GM19193 (cell line): ENCODE measurements around the gene IL10RA.

Experiments
- POLR2A ChIP-seq: IDR thresholded peaks from 4 replicates; pipeline ENCODE4 v1.6.1; 2011; ENCODE audit not compliant: insufficient read depth, insufficient read length; ENCODE audit errors: extremely low read depth

Gene IL10RA

GRCh38 chr11:117953024-117953671, 33.0 kb upstream of the IL10RA start:
- no peak for TF ChIP-seq POLR2A

GRCh38 chr11:117958949-117959348, 27.2 kb upstream of the IL10RA start:
- no peak for TF ChIP-seq POLR2A

DNA sequence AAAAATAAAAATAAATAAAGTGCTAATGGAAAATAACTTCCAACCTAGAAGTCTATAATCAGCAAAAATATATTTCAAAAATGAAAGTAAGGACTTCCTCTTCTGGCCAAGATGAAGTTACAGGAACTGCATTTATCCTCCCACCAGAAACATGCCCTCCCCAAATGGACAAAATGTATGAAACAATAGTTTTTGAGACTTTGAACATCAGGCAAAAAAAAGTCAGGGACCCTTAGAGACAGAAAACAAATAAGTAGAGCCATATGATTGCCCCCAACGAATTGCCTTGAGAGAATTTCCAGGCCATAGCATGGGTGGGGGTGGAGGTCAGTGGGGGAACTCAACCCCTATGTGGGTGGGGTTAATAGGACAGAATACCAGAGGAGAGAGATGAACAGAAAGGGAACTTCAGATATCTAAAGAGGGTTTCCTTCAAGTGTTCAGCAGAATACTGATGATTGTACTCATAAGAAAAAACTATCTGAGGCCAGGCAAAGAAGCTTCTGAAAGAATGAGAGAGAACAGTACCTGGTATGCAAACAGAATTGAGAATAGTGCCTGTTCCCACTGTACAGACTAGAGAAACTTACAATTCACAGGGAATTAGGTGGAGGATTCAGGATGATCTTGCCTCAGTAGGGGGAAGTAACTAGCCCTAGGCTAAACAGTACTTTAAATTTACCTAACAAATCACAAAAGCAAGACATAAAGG, 26.6 kb upstream of the IL10RA start:
- no peak for TF ChIP-seq POLR2A

DNA sequence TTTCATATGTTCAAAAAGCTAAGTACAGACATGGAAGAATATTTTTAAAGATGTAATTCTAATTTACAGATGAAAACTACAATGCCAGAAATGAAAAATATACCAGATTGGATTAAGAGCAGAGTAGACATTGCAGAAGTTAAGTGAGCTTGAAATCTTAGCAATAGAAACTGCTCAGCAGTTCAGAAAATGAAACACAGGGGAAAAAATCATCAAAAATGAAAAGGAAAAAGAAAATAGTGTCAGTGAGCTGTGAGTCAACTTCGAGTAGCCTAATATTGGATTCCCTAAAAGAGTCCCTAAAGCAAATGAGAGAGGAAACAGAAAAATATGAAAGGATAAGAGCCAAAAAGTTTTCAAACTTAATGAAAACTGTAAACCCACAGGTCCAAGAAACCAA, 25.8 kb upstream of the IL10RA start:
- no peak for TF ChIP-seq POLR2A

DNA sequence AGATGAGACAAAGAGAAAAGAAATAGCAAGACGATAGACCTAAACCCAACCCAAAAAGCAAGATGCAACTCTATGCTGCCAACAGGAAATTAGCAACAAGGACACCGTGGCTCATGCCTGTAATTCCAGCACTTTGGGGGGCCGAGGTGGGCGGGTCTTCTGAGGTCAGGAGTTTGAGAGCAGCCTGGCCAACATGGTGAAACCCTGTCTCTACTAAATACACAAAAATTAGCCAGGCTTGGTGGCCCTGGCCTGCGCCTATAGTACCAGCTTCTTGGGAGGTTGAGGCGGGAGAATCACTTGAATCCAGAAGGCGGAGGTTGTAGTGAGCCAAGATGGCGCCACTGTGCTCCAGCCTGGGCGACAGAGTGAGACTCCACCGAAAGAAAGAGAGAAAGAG, 24.3 kb upstream of the IL10RA start:
- no peak for TF ChIP-seq POLR2A

- TF ChIP-seq POLR2A, result no peak
Measured at GRCh38 chr11:117962826-117963225, 23.4 kb upstream of the IL10RA start.

DNA sequence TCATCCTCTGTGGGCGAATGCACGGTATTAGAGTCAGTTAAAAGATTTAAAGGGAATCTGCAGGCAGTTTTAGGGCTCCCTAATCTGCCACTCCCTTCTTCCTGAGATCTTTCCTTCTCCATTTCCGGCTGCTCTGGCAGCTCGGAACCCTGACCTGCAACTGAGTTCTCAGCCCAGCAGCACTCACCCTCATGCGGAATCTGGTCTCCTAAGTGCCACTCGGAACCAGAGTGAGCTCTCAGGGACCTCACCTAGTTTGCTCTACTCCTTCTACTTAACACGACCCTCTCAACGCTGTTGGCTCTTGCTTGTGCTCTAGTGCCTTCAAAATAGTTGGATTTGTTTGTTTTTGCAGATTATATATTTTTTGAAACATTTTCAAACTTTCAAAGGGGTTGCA, 19.3 kb upstream of the IL10RA start:
- no peak for TF ChIP-seq POLR2A

DNA sequence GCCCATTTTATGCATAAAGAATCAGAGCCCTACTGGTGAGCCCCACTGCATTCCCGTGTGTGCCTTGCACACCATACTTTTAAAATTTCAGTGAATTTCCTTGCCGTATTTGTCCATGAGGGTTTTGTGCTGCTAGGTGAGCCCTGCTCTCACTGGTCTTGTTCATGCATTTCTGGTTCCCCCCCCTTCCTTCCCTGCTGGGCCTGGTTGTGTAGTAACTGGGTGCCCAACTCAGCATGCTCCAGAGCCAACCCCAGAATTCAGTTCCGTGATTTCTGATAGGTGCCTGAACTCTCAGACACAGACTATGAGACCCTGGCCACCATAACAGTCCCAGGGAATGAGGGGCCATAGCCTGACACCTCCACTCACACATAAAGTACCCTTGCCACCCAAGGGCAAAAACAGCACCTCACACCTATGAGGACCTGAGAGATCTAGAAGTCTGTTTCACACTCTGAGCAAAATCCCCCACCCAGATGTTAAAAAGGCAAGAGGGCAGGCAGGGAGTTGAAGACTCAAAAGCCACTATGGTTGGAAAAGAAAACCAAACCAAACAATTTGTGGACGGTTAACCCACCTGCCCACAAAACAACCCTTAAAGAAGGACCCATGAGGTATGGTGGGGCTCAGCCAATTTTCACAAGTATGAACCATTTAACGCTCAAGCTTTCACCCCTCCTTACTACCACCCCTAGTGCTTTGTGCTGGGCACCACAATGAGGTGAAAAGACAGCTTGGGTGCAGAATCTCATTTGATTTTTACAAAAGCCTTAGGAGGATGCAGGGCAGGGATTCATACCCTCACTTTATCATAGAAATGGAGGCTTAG, 16.8 kb upstream of the IL10RA start:
- TF ChIP-seq POLR2A, result no peak

DNA sequence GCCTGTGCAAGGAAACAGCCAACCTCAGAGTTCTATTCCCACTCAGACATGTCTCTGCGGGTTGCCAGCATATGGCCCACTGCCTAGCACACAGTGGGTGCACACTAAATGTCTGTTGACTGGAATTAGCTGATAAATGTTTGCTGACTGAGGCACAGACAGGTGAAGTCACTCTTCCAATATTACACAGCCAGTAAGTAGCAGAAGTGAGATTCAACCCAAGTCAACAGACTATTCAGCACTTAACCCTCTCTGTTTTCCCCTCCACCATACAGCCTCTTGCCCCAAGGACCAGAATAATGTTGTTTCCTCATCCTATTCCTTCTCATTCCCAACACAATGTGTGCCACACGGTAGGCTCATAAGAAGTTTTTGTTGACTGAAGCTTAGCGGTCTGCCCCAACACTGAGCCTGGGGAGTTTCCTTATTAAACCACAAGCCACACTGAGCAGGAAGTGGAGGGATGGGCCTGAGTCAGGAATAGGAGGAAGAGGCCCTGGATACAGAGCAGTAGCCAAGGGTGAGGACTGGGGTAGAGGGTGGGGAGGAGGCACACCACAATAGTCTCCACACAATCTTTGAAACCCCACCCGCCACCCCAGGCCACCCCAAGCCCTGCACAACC, 15.7 kb upstream of the IL10RA start:
- no peak for TF ChIP-seq POLR2A

- TF ChIP-seq POLR2A, result no peak
Measured at GRCh38 chr11:117972044-117972443, 14.2 kb upstream of the IL10RA start.

DNA sequence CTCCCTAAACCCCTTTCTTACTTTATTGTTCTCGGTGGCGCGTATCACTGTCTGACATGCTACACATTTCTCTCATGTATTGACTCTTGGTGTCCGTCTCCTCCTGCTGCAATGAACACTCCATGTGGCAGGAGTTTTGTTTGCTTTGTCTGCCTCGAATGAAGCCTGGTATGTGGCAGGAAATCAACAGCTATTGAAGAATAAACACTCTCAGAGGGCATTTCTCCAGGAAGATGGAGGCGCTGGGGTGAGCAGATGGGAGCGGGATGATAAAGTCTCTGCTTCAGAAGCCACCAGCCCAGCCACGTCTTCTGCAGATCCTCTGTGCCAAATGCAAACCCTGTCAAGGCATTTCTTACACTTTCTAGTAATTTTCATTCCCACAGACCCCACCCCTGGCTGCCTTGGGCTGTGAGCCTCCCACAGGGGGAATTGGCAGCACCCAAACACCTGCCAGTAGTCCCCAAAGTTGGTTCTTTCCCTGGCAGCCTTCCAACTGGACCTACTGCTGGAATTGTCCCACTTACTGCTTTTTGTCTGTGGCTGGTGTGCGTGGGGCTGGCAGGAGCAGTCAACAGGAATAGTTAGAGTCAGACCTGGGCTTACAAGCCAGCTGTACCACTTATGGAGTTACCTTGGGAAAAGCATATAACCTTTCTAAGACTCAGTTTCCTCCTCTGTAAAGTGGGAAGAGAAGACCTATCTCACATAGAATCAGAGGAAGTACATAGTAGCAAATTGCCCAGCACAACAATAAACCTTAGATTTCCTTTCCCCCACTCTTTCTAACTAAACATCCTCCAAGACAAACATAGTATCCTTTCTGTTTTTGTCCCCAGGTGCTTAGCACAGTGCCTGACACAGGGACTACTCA, 13.3 kb upstream of the IL10RA start:
- no peak for TF ChIP-seq POLR2A

DNA sequence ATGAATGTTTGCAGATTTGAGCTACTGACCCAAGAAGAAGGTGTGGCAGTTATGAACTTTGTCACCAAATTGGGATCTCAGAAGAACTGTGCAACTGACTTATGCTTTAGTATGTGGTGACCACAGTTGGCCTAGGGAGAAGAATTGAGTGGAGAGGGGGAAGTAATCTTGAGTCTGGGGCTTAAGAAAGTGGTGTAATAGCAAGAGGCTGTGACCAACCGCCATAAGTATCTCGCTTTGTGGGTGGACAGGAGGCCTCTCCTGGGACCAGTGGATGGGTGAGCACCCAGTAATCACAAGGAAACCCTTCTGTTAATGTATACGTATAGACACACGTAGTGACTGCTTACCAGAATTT, 12.7 kb upstream of the IL10RA start:
- no peak for TF ChIP-seq POLR2A

DNA sequence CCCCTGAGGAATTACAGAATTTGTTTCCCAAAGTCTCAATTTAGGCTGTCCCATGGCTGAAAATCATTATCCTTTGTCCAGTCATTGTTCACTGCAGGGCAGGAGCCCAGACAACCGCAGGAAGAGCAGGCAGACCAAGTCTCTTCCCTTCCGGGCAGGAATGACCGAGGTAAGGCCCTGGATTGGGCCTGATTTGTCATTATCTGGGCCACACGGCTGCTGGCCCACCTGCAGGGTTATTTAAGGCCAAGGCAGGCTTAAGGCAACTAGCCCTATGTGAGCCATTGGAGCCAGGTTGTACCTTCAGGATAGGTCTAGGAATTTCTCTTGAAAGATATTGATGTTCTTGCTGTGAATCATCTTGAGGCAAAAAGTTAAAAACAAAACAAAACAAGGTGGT, 9.7 kb upstream of the IL10RA start:
- TF ChIP-seq POLR2A, result no peak

DNA sequence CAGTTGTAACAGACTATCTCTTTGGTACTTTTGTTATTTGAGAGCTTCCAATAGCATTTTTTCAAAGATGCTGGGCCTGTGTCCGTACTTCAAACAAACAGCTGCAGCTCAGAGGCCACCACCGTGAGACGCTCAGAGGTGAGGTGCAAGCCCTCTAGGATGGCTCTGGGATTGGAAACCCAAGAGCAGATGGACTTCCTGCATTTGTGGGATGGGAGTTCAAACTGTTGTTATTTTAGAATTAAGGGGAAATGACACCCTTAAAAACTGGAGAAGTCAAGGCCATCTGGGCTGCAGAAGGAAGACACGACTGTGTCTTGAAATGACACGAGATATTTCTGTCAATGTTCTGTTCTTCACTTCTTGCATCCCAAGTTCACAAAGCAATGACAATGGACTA, 9.2 kb upstream of the IL10RA start:
- TF ChIP-seq POLR2A, result no peak
